PFSK-1 (cell line): ENCODE data around the gene ZDHHC8.

Experiments used
- FOXP2 ChIP-seq: optimal IDR thresholded peaks from 2 replicates; pipeline ENCODE3; 2011; ENCODE audit warnings: borderline replicate concordance, control low read depth, inconsistent platforms; ENCODE audit not compliant: insufficient read depth; ENCODE audit errors: extremely low read length, extremely low read depth
- POLR2AphosphoS5 ChIP-seq: IDR thresholded peaks from 2 replicates; pipeline ENCODE4 v1.6.1; 2012; ENCODE audit warnings: low read depth, mild to moderate bottlenecking, control low read depth, low read length, moderate library complexity
- SIN3A ChIP-seq: IDR thresholded peaks from 2 replicates; pipeline ENCODE4 v1.6.1; 2012; ENCODE audit warnings: mild to moderate bottlenecking, low read length, moderate library complexity, borderline replicate concordance; ENCODE audit not compliant: insufficient read depth
- TAF1 ChIP-seq: IDR thresholded peaks from 2 replicates; pipeline ENCODE4 v1.6.1; 2012; ENCODE audit warnings: low read length, control low read depth, borderline replicate concordance; ENCODE audit not compliant: insufficient read depth
- TF ChIP-seq, protein P1 (sequence below), 2 experiments: IDR thresholded peaks; 2 replicates each; pipeline versions ENCODE4 v1.6.1 to v1.8.0; 2011 to 2012; ENCODE audit warnings: low read depth in 2 of 2, low read length in 2 of 2, control low read depth in 1 of 2, inconsistent platforms in 1 of 2, mild to moderate bottlenecking in 1 of 2, moderate library complexity in 1 of 2; ENCODE audit not compliant: insufficient read depth in 1 of 2

The ZDHHC8 gene

DNA sequence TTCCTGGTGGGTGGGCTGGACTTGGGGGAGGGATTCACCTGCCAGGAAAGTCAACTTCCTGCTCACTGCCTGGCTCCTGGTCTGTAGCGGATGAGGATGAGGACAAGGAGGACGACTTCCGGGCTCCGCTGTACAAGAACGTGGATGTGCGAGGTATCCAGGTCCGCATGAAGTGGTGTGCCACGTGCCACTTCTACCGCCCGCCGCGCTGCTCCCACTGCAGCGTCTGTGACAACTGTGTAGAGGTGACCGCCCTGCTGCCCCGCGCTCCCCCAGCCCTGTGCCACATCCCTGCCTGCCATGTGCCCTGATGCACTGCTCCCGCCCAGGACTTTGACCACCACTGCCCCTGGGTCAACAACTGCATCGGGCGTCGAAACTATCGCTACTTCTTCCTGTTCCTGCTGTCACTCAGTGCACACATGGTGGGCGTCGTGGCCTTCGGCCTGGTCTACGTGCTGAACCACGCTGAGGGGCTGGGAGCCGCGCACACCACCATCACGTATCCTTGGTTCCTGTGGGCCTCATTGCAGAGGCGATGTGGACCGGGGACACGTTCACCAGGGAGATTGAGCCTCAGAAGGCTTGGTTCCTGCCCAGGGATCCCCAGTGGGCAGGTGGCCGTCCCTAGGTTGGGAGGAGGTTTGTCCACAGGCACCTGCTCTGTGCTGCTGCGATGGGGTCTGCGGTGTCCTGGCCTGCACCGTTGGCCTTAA is 7.9 kb downstream of the ZDHHC8 start:
- TF ChIP-seq FOXP2 (no peak), TAF1 (no peak), SIN3A (no peak), POLR2AphosphoS5 (no peak)
- TF ChIP-seq, protein P1, sequence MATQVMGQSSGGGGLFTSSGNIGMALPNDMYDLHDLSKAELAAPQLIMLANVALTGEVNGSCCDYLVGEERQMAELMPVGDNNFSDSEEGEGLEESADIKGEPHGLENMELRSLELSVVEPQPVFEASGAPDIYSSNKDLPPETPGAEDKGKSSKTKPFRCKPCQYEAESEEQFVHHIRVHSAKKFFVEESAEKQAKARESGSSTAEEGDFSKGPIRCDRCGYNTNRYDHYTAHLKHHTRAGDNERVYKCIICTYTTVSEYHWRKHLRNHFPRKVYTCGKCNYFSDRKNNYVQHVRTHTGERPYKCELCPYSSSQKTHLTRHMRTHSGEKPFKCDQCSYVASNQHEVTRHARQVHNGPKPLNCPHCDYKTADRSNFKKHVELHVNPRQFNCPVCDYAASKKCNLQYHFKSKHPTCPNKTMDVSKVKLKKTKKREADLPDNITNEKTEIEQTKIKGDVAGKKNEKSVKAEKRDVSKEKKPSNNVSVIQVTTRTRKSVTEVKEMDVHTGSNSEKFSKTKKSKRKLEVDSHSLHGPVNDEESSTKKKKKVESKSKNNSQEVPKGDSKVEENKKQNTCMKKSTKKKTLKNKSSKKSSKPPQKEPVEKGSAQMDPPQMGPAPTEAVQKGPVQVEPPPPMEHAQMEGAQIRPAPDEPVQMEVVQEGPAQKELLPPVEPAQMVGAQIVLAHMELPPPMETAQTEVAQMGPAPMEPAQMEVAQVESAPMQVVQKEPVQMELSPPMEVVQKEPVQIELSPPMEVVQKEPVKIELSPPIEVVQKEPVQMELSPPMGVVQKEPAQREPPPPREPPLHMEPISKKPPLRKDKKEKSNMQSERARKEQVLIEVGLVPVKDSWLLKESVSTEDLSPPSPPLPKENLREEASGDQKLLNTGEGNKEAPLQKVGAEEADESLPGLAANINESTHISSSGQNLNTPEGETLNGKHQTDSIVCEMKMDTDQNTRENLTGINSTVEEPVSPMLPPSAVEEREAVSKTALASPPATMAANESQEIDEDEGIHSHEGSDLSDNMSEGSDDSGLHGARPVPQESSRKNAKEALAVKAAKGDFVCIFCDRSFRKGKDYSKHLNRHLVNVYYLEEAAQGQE (IDR thresholded peaks at IDR 0.05; ENCODE audit: insufficient read depth in 1 of 2, low read depth in 2 of 2, low read length in 2 of 2) = no peak

DNA sequence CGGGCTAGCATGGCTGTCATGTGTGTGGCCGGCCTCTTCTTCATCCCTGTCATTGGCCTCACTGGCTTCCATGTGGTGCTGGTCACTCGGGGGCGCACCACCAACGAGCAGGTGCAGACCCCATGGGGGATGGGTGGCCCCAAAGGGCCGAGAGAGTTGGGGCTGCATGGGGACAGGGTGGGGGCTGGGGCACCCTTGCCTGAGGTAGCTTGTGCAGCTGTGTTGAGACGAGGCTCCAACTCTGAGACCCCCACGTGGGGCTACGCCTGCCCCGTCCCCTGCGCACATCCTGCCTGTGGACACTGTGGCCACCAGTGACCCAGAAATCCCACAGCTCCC is 8.5 kb downstream of the ZDHHC8 start:
- TF ChIP-seq POLR2AphosphoS5 (no peak), FOXP2 (no peak), TAF1 (no peak), SIN3A (no peak)
- TF ChIP-seq, protein P1 (IDR thresholded peaks at IDR 0.05; ENCODE audit: insufficient read depth in 1 of 2, low read depth in 2 of 2, low read length in 2 of 2) = no peak

DNA sequence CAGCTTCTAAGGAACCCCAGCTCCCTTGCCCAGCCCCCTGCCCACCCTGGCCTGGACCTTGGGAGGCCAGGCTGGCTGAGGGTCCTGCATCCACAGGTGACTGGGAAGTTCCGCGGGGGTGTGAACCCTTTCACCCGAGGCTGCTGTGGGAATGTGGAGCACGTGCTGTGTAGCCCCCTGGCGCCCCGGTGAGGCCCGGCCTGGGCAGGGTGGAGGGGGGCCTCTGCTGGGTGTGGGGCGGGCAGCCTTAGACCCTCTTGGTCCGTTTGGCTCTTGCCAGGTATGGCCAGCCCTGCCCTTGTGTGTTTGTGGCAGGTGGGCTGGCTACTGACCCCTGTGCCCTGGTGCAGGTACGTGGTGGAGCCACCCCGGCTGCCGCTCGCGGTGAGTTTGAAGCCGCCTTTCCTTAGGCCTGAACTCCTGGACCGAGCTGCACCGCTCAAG is 8.9 kb downstream of the ZDHHC8 start:
- no peak for TF ChIP-seq POLR2AphosphoS5
- TF ChIP-seq SIN3A = no peak
- no peak for TF ChIP-seq FOXP2
- TF ChIP-seq, protein P1 (IDR thresholded peaks at IDR 0.05; ENCODE audit: insufficient read depth in 1 of 2, low read depth in 2 of 2, low read length in 2 of 2) = no peak
- TF ChIP-seq TAF1 = no peak

DNA sequence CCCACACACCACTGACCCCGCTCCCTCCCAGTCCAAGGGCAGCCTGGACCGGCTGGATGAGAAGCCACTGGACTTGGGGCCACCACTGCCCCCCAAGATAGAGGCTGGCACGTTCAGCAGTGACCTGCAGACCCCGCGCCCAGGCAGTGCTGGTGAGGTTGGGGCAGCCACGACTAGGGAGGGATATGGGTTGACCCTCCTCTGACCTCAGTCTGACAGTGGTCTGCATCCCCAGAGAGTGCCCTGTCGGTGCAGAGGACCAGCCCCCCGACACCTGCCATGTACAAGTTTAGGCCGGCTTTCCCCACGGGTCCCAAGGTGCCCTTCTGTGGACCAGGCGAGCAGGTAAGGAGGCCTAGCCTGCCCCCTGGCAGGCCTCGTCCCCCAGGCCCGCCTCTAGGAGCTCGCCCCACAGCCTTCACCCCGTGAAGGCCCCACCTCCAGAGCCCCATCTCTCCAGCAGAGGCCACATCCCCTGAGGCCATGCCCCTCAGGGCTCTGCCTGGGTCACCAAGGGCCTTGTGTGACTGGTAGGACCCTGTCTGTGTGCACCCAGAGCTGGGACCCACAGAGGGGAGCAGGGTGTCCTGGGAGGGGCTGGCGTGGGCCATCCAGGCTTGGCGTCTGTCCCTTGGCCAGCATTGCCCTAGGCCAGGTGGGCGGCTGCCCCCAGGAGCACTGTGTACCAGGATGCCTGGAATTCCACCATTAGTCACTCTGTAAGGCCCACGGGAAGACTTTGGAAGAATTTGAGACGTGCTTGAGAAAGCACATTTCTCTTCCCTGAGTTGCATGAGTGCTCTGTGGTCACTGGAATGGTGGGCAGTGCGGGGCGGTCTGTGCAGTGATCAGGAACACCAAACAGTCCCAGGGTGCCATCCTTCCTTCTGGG is 9.8 kb downstream of the ZDHHC8 start:
- TF ChIP-seq SIN3A (no peak), TAF1 (no peak), FOXP2 (no peak), POLR2AphosphoS5 (no peak)
- TF ChIP-seq, protein P1 (IDR thresholded peaks at IDR 0.05; ENCODE audit: insufficient read depth in 1 of 2, low read depth in 2 of 2, low read length in 2 of 2) = no peak
